Left lobe of liver (tissue), 2 donors: Measurements from ENCODE around the gene MRPS12. TPM values are rescaled to one million over a fixed set of nuclear protein-coding genes. Genes with fewer than 3 reads are reported as not detected.
A peak's percentile ranks its signal among the peaks of the same experiment; 100 is the strongest.
"Not testable (repeated sequence)": the region's sequence is repeated elsewhere in the genome, so short reads cannot be mapped to it uniquely, and the experiment has no call there.

Experiments used
- ATAC-seq: fragments of 200-7000 bp; cut with Tn5 transposase; one replicate; pipeline ENCODE4 v1.9.1; 2020; ENCODE audit warnings: mild to moderate bottlenecking, moderate library complexity
- DNase-seq: peaks from one replicate; pipeline ENCODE4 v3.0.0-alpha.2; 2020; ENCODE audit warnings: low spot score
- total RNA-seq: library from RNA; stranded (reverse); gene quantifications from one replicate; pipeline ENCODE4 v1.2.1, GENCODE V29; 2021
- donor health status: DM: no; HTN: no; CAD: no; lungs with moderate emphysema.
- donor health status: DM: no; HTN: yes; CAD: no.

MRPS12 gene
- total RNA-seq = 24.2 TPM

- ATAC-seq (peak; percentile 90), DNase-seq (peak; percentile 98)
Observed at GRCh38 chr19:38930776-38931520, at the start of gene MRPS12. Gene MRPS12, plus strand, starts transcription at chr19:38930944. Its CDS starts 351 bp downstream, at chr19:38931295.

GRCh38 chr19:38883286-38883685 lies 47.5 kb upstream of the MRPS12 start:
- ATAC-seq = no peak
- no peak for DNase-seq

GRCh38 chr19:38884691-38885090 lies 46.1 kb upstream of the MRPS12 start:
- ATAC-seq, DNase-seq: not testable (repeated sequence)

- DNase-seq (no peak), ATAC-seq (no peak)
Observed at GRCh38 chr19:38888876-38889275, 41.9 kb upstream of the MRPS12 start.

- ATAC-seq = no peak
- no peak for DNase-seq
Observed at GRCh38 chr19:38889803-38890202, 40.9 kb upstream of the MRPS12 start.

GRCh38 chr19:38890686-38891085 lies 40.1 kb upstream of the MRPS12 start:
- DNase-seq = no peak
- no peak for ATAC-seq

- no peak for ATAC-seq
- no peak for DNase-seq
Observed at GRCh38 chr19:38891771-38892170, 39.0 kb upstream of the MRPS12 start.

- DNase-seq (no peak), ATAC-seq (no peak)
Observed at GRCh38 chr19:38892841-38893240, 37.9 kb upstream of the MRPS12 start.

GRCh38 chr19:38893341-38893771 lies 37.4 kb upstream of the MRPS12 start:
- ATAC-seq (peak; percentile 37), DNase-seq (no peak)

GRCh38 chr19:38894968-38895367 lies 35.8 kb upstream of the MRPS12 start:
- ATAC-seq = no peak
- no peak for DNase-seq

- ATAC-seq (peak; percentile 5), DNase-seq (no peak)
Observed at GRCh38 chr19:38898788-38899446, 31.8 kb upstream of the MRPS12 start.

GRCh38 chr19:38899447-38900201 lies 31.1 kb upstream of the MRPS12 start, which contains the start of the genes NFKBIB and SIRT2:
Gene NFKBIB, plus strand, starts transcription at chr19:38899969. Its CDS starts 64 bp downstream, at chr19:38900033.
Gene SIRT2, minus strand, starts transcription at chr19:38899618. Its CDS starts 97 bp downstream, at chr19:38899521.
- ATAC-seq (peak; percentile 91), DNase-seq (peak; percentile 100)

- ATAC-seq = peak; percentile 38
Observed at GRCh38 chr19:38900202-38900629, 30.5 kb upstream of the MRPS12 start.

GRCh38 chr19:38900743-38901190 lies 30.0 kb upstream of the MRPS12 start:
- ATAC-seq = no peak

More at GRCh38 chr19:38900202-38900629, 30.5 kb upstream of the MRPS12 start:
- no peak for DNase-seq

GRCh38 chr19:38901683-38902082 lies 29.1 kb upstream of the MRPS12 start:
- no peak for DNase-seq

More at GRCh38 chr19:38900743-38901190, 30.0 kb upstream of the MRPS12 start:
- DNase-seq = no peak

GRCh38 chr19:38904581-38905539 lies 25.9 kb upstream of the MRPS12 start:
- peak; percentile 58 for ATAC-seq
- DNase-seq = peak; percentile 72

More at GRCh38 chr19:38901683-38902082, 29.1 kb upstream of the MRPS12 start:
- no peak for ATAC-seq

GRCh38 chr19:38905620-38906019 lies 25.1 kb upstream of the MRPS12 start:
- ATAC-seq (no peak), DNase-seq (no peak)

GRCh38 chr19:38907227-38907626 lies 23.5 kb upstream of the MRPS12 start:
- no peak for ATAC-seq

GRCh38 chr19:38907670-38908069 lies 23.1 kb upstream of the MRPS12 start:
- DNase-seq = no peak
- no peak for ATAC-seq

More at GRCh38 chr19:38907227-38907626, 23.5 kb upstream of the MRPS12 start:
- no peak for DNase-seq

- DNase-seq = no peak
- no peak for ATAC-seq
Observed at GRCh38 chr19:38908911-38909310, 21.8 kb upstream of the MRPS12 start.
